Endothelial cell of umbilical vein (primary cell): Measurements from ENCODE around the gene MCTP1. TPM values are rescaled to one million over a fixed set of nuclear protein-coding genes. Genes with fewer than 3 reads are reported as not detected.

Source experiments
- BruUV-seq: library from RNA; stranded (reverse); fragments of 400-500 nt; replicated peaks from 2 replicates; lab custom pipeline; 2021; lab: Mats Ljungman, UMichigan
- CTCF ChIA-PET: fragments of 300-600, 350-600 bp; sonication (Branson Sonifier 250); formaldehyde crosslinking; loops from one replicate; lab custom pipeline; 2021; ENCODE audit warnings: antibody characterized with exemption, inconsistent platforms; lab: Charles Lee
- POLR2A ChIA-PET: fragments of 300-600, 350-600 bp; sonication (Branson Sonifier 250); formaldehyde crosslinking; loops from one replicate; lab custom pipeline; 2021; ENCODE audit warnings: antibody characterized with exemption, inconsistent platforms; lab: Charles Lee
- DNase-seq: peaks from one replicate; pipeline ENCODE4 v3.0.0-alpha.2; 2011; ENCODE audit warnings: low read depth, low spot score
- FAIRE-seq: peaks from 2 replicates; lab custom pipeline; 2011; peaks lifted over from hg19 to GRCh38; lab: Jason Lieb, UNC
- H2AFZ ChIP-seq: 2 replicates; pipeline ENCODE4 v1.6.0; 2012; ENCODE audit warnings: low read depth, low read length, control low read depth, inconsistent platforms
- H3K27ac ChIP-seq: 2 replicates; pipeline ENCODE4 v1.5.1; 2011; ENCODE audit warnings: low read depth, mild to moderate bottlenecking, control low read depth, low read length, moderate library complexity; ENCODE audit not compliant: insufficient read depth
- H3K27me3 ChIP-seq, 2 experiments: 2 replicates each; pipeline versions ENCODE4 v1.6.0 to v1.6.1; 2011; ENCODE audit warnings: low read length in 2 of 2, mixed read lengths in 1 of 2; ENCODE audit not compliant: control insufficient read depth in 2 of 2, insufficient read depth in 2 of 2
- H3K36me3 ChIP-seq, 2 experiments: 2 replicates in 1 of 2; 3 replicates in 1 of 2; pipeline ENCODE4 v1.5.1; 2011; ENCODE audit warnings: low read length in 2 of 2, mild to moderate bottlenecking in 1 of 2, moderate library complexity in 1 of 2; ENCODE audit not compliant: control insufficient read depth in 2 of 2, insufficient read depth in 2 of 2; ENCODE audit errors: extremely low read depth in 1 of 2
- H3K4me1 ChIP-seq: 3 replicates; pipeline ENCODE4 v1.5.1; 2011; ENCODE audit warnings: mild to moderate bottlenecking, low read length; ENCODE audit not compliant: control insufficient read depth, insufficient read depth; ENCODE audit errors: extremely low read depth
- H3K4me2 ChIP-seq: 2 replicates; pipeline ENCODE4 v1.6.1; 2011; ENCODE audit warnings: low read length, control low read depth, mixed read lengths; ENCODE audit not compliant: insufficient read depth
- H3K4me3 ChIP-seq, 3 experiments: fragments of 200-600 bp in 1 of 3; sonication (generic), shearing (Covaris generic) in 1 of 3; replicated peaks in 1 of 3; 2 replicates each; pipeline ENCODE4 v1.5.1; 2011 to 2016; ENCODE audit warnings: control low read depth in 3 of 3, low read length in 3 of 3, mild to moderate bottlenecking in 2 of 3, inconsistent platforms in 1 of 3, low read depth in 1 of 3, moderate library complexity in 1 of 3; ENCODE audit not compliant: insufficient read depth in 1 of 3
- H3K79me2 ChIP-seq: 2 replicates; pipeline ENCODE4 v1.6.0; 2012; ENCODE audit warnings: low read length, inconsistent platforms; ENCODE audit not compliant: control insufficient read depth, insufficient read depth
- H3K9ac ChIP-seq: replicated peaks from 2 replicates; pipeline ENCODE3; 2011; ENCODE audit warnings: low read length, control low read depth; ENCODE audit not compliant: insufficient read depth; ENCODE audit errors: extremely low read depth
- H3K9me1 ChIP-seq: replicated peaks from 3 replicates; pipeline ENCODE4 v1.6.0; 2011; ENCODE audit warnings: mild to moderate bottlenecking, low read length; ENCODE audit not compliant: control insufficient read depth, insufficient read depth; ENCODE audit errors: extremely low read depth
- H3K9me3 ChIP-seq: replicated peaks from 2 replicates; pipeline ENCODE4 v1.5.1; 2012; ENCODE audit warnings: low read length, inconsistent platforms; ENCODE audit not compliant: control insufficient read depth, insufficient read depth
- H4K20me1 ChIP-seq: replicated peaks from 2 replicates; pipeline ENCODE3; 2011; ENCODE audit warnings: mild to moderate bottlenecking, low read length; ENCODE audit not compliant: control insufficient read depth, insufficient read depth; ENCODE audit errors: extremely low read depth
- EZH2 ChIP-seq: IDR thresholded peaks from 2 replicates; pipeline ENCODE4 v1.6.1; 2012; ENCODE audit warnings: borderline replicate concordance, low read depth, mild to moderate bottlenecking, moderate library complexity, low read length, inconsistent platforms; ENCODE audit not compliant: severe bottlenecking
- FOS ChIP-seq: IDR thresholded peaks from 2 replicates; pipeline ENCODE4 v1.6.1; 2011; ENCODE audit warnings: mild to moderate bottlenecking, low read length, moderate library complexity, borderline replicate concordance; ENCODE audit not compliant: insufficient read depth
- GATA2 ChIP-seq: IDR thresholded peaks from 2 replicates; pipeline ENCODE4 v1.7.0; 2011; ENCODE audit warnings: low read depth, mild to moderate bottlenecking, moderate library complexity, mixed read lengths, low read length; ENCODE audit not compliant: insufficient read length, insufficient read depth
- JUN ChIP-seq: IDR thresholded peaks from 2 replicates; pipeline ENCODE4 v1.6.1; 2011; ENCODE audit warnings: borderline replicate concordance, low read depth; ENCODE audit not compliant: insufficient read length, insufficient read depth
- MAX ChIP-seq: IDR thresholded peaks from 2 replicates; pipeline ENCODE4 v1.6.1; 2011; ENCODE audit not compliant: insufficient read depth, insufficient read length
- MYC ChIP-seq: IDR thresholded peaks from one replicate; pipeline ENCODE4 v1.6.1; 2011; ENCODE audit warnings: mild to moderate bottlenecking, low read depth, low read length
- POLR2A ChIP-seq: IDR thresholded peaks from 2 replicates; pipeline ENCODE4 v1.6.1; 2012; ENCODE audit warnings: low read depth, mild to moderate bottlenecking, control low read depth, low read length
- POLR2AphosphoS5 ChIP-seq: IDR thresholded peaks from 2 replicates; pipeline ENCODE4 v1.6.1; 2012; ENCODE audit warnings: low read depth, mild to moderate bottlenecking, control low read depth, low read length, moderate library complexity; ENCODE audit not compliant: insufficient read depth
- dilution Hi-C: fragments of 300-500 bp; cut with MboI; formaldehyde crosslinking; loops from one replicate; pipeline ENCODE4 v1.15.0; 2019; ENCODE audit warnings: low sequenced_read_pairs; ENCODE audit not compliant: extremely low pct_ligation_motif_present
- intact Hi-C: fragments of 100-400 bp; cut with micrococcal nuclease; formaldehyde crosslinking; loops from one replicate; pipeline ENCODE4 v1.10.0; 2022
- polyA plus RNA-seq, 4 experiments: library from polyadenylated mRNA; depleted of rRNA in 3 of 4; stranded (reverse) in 3 of 4; unstranded in 1 of 4; fragments of >200 nt; gene quantifications; 2 replicates each; pipeline versions ENCODE4 v1.2.1 to v1.2.3, GENCODE V29; 2011 to 2012; ENCODE audit warnings: missing spikeins in 1 of 4
- total RNA-seq: library from RNA; stranded (reverse); gene quantifications from 2 replicates; pipeline ENCODE4 v1.2.3, GENCODE V29; 2021
- TF ChIP-seq, protein P1 (sequence below), 2 donors: IDR thresholded peaks; 1 replicate in 1 of 2; 2 replicates in 1 of 2; pipeline ENCODE4 v1.5.1; 2011; ENCODE audit warnings: low read length in 2 of 2, mild to moderate bottlenecking in 2 of 2, moderate library complexity in 2 of 2, control low read depth in 1 of 2, inconsistent platforms in 1 of 2, low read depth in 1 of 2; ENCODE audit not compliant: insufficient read depth in 1 of 2; ENCODE audit errors: extremely low read depth in 1 of 2

MCTP1 gene
- total and polyA plus RNA-seq, 2 donors (not counting 3 experiments of a cell fraction or from before 2014, with no cell fraction given), result 79.3 to 203 TPM

DNA sequence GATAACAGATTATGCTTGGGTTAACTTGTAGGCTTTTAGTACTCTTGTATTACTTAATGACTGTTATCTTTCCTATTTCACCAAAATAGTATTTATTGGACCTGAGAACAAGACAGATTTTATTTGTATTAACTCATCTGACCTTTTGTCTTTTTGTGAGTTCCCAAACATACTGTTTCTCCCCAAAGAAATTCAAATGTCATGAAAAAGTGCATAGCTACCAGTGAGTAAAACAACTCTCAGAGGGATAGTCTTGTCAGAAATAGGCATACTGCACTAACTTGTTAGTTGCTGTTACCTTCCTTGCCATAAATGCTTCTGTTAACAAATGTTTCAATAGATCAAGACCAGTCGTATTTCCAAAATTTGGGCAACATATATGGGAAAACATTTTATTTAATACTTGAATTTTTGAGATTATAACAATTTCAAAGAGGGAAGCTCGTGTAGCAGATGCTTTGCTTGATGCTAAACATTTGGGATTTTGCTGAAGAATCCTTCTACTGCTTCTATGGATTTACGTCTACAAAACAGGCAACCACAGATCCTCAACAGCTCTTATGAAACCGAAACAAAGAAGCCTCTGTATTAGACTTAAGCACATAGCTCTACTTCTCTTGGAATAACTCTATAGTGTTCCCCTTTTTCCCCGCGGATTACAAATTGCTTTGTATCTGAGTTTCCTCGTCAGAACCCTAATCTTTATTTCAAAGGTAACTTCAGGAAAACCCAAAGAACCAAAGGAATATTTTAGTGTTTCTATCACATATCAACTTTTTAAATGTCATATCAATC is 248.8 kb downstream of the MCTP1 start:
- POLR2A ChIA-PET, result no interaction called here
- intact Hi-C loops (no loop called here), dilution Hi-C loops (no loop called here)
- no peaks in the 10 kb centered on the region for H3K9me1 ChIP-seq
- no peaks in the 10 kb centered on the region for H3K27me3 ChIP-seq
- H3K79me2 ChIP-seq, result peaks cover 78% of the 10 kb centered on the region
- H3K9me3 ChIP-seq, result no peaks in the 10 kb centered on the region
- H4K20me1 ChIP-seq, result peaks cover 10% of the 10 kb centered on the region
- H3K4me3 ChIP-seq, result no peak overlapping the region
- peaks cover 0 to 7% of the 10 kb centered on the region in 2 experiments for H3K36me3 ChIP-seq
- BruUV-seq, result no TSS peak
- no peak overlapping the region for H3K4me2 ChIP-seq
- TF ChIP-seq MYC, result no peak
- TF ChIP-seq, protein P1, sequence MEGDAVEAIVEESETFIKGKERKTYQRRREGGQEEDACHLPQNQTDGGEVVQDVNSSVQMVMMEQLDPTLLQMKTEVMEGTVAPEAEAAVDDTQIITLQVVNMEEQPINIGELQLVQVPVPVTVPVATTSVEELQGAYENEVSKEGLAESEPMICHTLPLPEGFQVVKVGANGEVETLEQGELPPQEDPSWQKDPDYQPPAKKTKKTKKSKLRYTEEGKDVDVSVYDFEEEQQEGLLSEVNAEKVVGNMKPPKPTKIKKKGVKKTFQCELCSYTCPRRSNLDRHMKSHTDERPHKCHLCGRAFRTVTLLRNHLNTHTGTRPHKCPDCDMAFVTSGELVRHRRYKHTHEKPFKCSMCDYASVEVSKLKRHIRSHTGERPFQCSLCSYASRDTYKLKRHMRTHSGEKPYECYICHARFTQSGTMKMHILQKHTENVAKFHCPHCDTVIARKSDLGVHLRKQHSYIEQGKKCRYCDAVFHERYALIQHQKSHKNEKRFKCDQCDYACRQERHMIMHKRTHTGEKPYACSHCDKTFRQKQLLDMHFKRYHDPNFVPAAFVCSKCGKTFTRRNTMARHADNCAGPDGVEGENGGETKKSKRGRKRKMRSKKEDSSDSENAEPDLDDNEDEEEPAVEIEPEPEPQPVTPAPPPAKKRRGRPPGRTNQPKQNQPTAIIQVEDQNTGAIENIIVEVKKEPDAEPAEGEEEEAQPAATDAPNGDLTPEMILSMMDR (IDR thresholded peaks at IDR 0.05; ENCODE audit: extremely low read depth in 1 of 2, insufficient read depth in 1 of 2, low read depth in 1 of 2, low read length in 2 of 2), result no peak
- TF ChIP-seq EZH2, result no peak
- no peak for TF ChIP-seq POLR2A
- TF ChIP-seq JUN, result no peak
- no peak for TF ChIP-seq GATA2
- TF ChIP-seq FOS, result no peak
- TF ChIP-seq POLR2AphosphoS5, result no peak
- no peak for TF ChIP-seq MAX
- FAIRE-seq (no peak), DNase-seq (no peak)
- no peak overlapping the region for H2AFZ ChIP-seq
- no peak overlapping the region for H3K27ac ChIP-seq
- H3K9ac ChIP-seq, result no peak overlapping the region
- CTCF ChIA-PET, result interaction anchor here (1.2 kb wide), 1 partner anchor 15 kb away, joined by 3 read pairs; no protein-coding TSS in a partner anchor
- peaks cover 15% of the 10 kb centered on the region for H3K4me1 ChIP-seq
